MM.1S (cell line): ENCODE data around the gene TNFRSF4.

Source experiments
- EZH2 ChIP-seq: fragments of 300-600 bp; sonication (generic); optimal IDR thresholded peaks from 2 replicates; pipeline ENCODE3; 2017; ENCODE audit warnings: low read depth, mild to moderate bottlenecking, antibody characterized with exemption, low read length, mixed read lengths
- EZH2phosphoT487 ChIP-seq: fragments of 300-600 bp; sonication (generic); IDR thresholded peaks from 2 replicates; pipeline ENCODE4 v1.6.1; 2018; ENCODE audit warnings: antibody characterized with exemption, low read length
- TF ChIP-seq, protein P1 (sequence below): fragments of 300-600 bp; sonication (generic); IDR thresholded peaks from 2 replicates; pipeline ENCODE4 v1.5.1; 2016; ENCODE audit warnings: antibody characterized with exemption, low read length, mixed read lengths

DNA sequence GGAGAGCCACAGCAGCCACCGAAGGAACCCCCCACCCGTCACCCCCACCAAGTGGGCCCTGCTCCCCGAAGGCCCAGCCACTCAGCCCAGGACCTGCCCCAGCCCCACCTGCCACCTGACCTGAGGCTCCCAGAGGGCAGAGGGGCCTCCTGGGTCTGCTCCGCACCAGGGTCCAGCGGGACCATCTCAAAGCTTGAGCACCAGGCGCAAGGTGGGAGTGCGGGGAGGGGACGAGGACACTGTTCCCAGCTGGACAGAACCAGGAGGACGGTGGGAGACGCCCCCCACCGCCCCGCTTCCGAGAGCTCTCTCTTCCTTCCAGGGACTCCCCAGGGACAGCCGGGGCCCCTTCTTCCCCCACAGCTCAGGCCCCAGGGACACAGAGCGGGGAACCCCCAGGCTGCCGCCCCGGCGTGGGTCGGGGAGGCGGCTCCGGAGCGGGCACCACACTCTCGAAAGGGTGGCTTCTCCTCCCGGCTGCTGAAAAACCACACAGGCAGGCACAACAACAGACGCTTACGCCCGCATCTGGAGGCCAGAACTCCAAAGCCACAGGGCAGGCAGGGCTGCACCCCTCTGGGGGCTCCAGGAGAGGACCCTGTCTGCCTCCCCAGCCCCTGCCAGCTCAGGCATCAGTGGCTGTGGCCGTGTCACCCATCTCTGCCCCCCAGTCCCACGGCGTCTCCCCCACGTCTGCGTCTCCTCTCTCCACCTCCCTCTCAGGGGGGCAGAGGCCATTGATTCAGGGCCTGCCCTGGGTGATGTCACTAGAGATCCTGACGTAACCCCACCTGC lies 42.2 kb downstream of the TNFRSF4 start:
- TF ChIP-seq, protein P1, sequence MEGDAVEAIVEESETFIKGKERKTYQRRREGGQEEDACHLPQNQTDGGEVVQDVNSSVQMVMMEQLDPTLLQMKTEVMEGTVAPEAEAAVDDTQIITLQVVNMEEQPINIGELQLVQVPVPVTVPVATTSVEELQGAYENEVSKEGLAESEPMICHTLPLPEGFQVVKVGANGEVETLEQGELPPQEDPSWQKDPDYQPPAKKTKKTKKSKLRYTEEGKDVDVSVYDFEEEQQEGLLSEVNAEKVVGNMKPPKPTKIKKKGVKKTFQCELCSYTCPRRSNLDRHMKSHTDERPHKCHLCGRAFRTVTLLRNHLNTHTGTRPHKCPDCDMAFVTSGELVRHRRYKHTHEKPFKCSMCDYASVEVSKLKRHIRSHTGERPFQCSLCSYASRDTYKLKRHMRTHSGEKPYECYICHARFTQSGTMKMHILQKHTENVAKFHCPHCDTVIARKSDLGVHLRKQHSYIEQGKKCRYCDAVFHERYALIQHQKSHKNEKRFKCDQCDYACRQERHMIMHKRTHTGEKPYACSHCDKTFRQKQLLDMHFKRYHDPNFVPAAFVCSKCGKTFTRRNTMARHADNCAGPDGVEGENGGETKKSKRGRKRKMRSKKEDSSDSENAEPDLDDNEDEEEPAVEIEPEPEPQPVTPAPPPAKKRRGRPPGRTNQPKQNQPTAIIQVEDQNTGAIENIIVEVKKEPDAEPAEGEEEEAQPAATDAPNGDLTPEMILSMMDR, result no peak
- TF ChIP-seq EZH2 (no peak), EZH2phosphoT487 (no peak)
